Heart right ventricle (tissue), 16 donors: ENCODE results near the gene AKAP6. TPM values are rescaled to one million over a fixed set of nuclear protein-coding genes. Genes with fewer than 3 reads are reported as not detected.

Experiments
- ATAC-seq, 8 donors: fragments of 200-7000 bp; cut with Tn5 transposase; one replicate each; pipeline ENCODE4 v1.9.1; 2020; ENCODE audit warnings: mild to moderate bottlenecking in 8 of 8, moderate library complexity in 8 of 8, moderate number of reproducible peaks in 1 of 8
- DNase-seq, 2 donors: peaks; one replicate each; pipeline ENCODE4 v3.0.0-alpha.2; 2020
- H3K27ac ChIP-seq, 10 donors: fragments of 200-600 bp; sonication (generic) in 2 of 10; one replicate each; pipeline versions ENCODE4 v1.5.0 to v1.8.0; 2020 to 2022; ENCODE audit warnings: mild to moderate bottlenecking in 3 of 10
- H3K27me3 ChIP-seq, 7 donors: fragments of 200-600 bp; one replicate each; pipeline ENCODE4 v1.8.0; 2021 to 2022; ENCODE audit warnings: mild to moderate bottlenecking in 2 of 7
- H3K36me3 ChIP-seq, 9 donors: fragments of 200-600 bp; sonication (generic) in 1 of 9; one replicate each; pipeline versions ENCODE4 v1.5.0 to v1.8.0; 2020 to 2022; ENCODE audit warnings: mild to moderate bottlenecking in 2 of 9
- H3K4me1 ChIP-seq, 9 donors: fragments of 200-600 bp; sonication (generic) in 1 of 9; one replicate each; pipeline versions ENCODE4 v1.5.0 to v1.8.0; 2020 to 2022; ENCODE audit warnings: mild to moderate bottlenecking in 4 of 9
- H3K4me3 ChIP-seq, 10 donors: fragments of 200-600 bp; sonication (generic) in 2 of 10; one replicate each; pipeline versions ENCODE4 v1.5.0 to v1.8.0; 2020 to 2022; ENCODE audit warnings: mild to moderate bottlenecking in 7 of 10, moderate library complexity in 2 of 10
- H3K9me3 ChIP-seq, 11 donors: fragments of 200-600 bp in 10 of 11; sonication (generic) in 2 of 11; one replicate each; pipeline versions ENCODE4 v1.5.0 to v1.8.0; 2013 to 2022; ENCODE audit warnings: mild to moderate bottlenecking in 2 of 11, control low read depth in 1 of 11, moderate library complexity in 1 of 11
- CTCF ChIP-seq, 9 donors: fragments of 200-600 bp; sonication (generic) in 2 of 9; IDR thresholded peaks; one replicate each; pipeline versions ENCODE4 v1.5.0 to v1.8.0; 2021 to 2022; ENCODE audit warnings: antibody characterized with exemption in 9 of 9, mild to moderate bottlenecking in 5 of 9, moderate library complexity in 1 of 9
- WGBS, 2 donors: extraction: QIAGEN DNeasy Blood & Tissue Kit; methylation state at CpG; one replicate each; pipeline ENCODE4 v1.1.7; 2013; ENCODE audit warnings: inconsistent platforms in 1 of 2; 5-methylcytosine and 5-hydroxymethylcytosine counted together
- intact Hi-C, 10 donors: fragments of 100-400 bp; cut with DNase I; formaldehyde crosslinking; loops; one replicate each; pipeline versions ENCODE4 v1.11.1 to v1.14.2; 2022
- polyA plus RNA-seq, 2 donors: library from polyadenylated mRNA; stranded (reverse); fragments of 200-250 nt; gene quantifications; one replicate each; pipeline ENCODE4 v1.2.3, GENCODE V29; 2013
- total RNA-seq, 10 donors: library from RNA; stranded (reverse); fragmentation: NEBNext Ultra II Directional in 3 of 10; extraction: Animal tissue kit (Norgen Biotek cat#: 25700) in 3 of 10; gene quantifications; one replicate each; pipeline versions ENCODE4 v1.2.1 to v1.2.4, GENCODE V29; 2021 to 2023
- donor health status: Arrhythmogenic right ventricular cardiomyopathy.
- donor health status: ischemic (EF 13 %, LVEDD 7.1; RV severe dilation, severe dysfunction).
- donor health status: healthy with polysubstance abuse.
- donor health status: DM: no; HTN: yes; CAD: no.
- donor health status: DM: no; HTN: no; CAD: no.
- donor health status: ischemic (EF 25% LVEDD 6.9; RV normal size, moderate dysfunction).
- donor health status: ischemic (EF 25% LVEDD 5.7; RV mildly dilated, moderate dysfunction).
- donor health status: healthy.
- donor health status: DM: yes; HTN: yes; CAD: no.
- donor health status: Ischemic cardiomyopathy.
- donor health status: ischemic (EF 35%, LVEDD 5.7; RV mildly dilated, moderate dysfunction).
- donor health status: nonischemic (EF 11% LVEDD 7.7; RV severe dilation, severe dysfunction).
- donor health status: DM: yes; HTN: yes; CAD: no.
- donor health status: PGD.
- donor health status: ischemic (EF 29% LVEDD 5.4; RV normal size, mild dysfunction).
- donor health status: nonischemic (EF 23%, LVEDD 6.1; RV moderate dilation, normal function).

The AKAP6 gene
- total and polyA plus RNA-seq, 12 donors, result 13.5 to 332 (median 229) TPM

GRCh38 chr14:32447371-32447770 is 118.3 kb downstream of the AKAP6 start:
- intact Hi-C loops, result no loop called here
- H3K36me3 ChIP-seq, result no peaks in the 10 kb centered on the region
- H3K27me3 ChIP-seq, result no peaks in the 10 kb centered on the region
- no peaks in the 10 kb centered on the region for H3K9me3 ChIP-seq
- ATAC-seq (no peak), DNase-seq (no peak)
- no peak overlapping the region for H3K4me3 ChIP-seq
- H3K4me1 ChIP-seq, result peaks cover 0 to 48% (median 3%) of the 10 kb centered on the region in 9 donors
- H3K27ac ChIP-seq, result no peak overlapping the region
- 60 to 61% methylated on average over 3 of the region's 3 CpGs for WGBS, 2 donors
- no peak for TF ChIP-seq CTCF (IDR thresholded peaks at IDR 0.05)

GRCh38 chr14:32449648-32450047 is 120.5 kb downstream of the AKAP6 start:
- ATAC-seq, result peak in 1 of 8 donors; percentile 34
- no peak for TF ChIP-seq CTCF (IDR thresholded peaks at IDR 0.05)
- Histone ChIP-seq H3K36me3 (no peaks in the 10 kb centered on the region), H3K4me3 (no peak overlapping the region), H3K27ac (peak overlapping the region in 6 of 10 donors; percentile 0 to 61 (median 32)), H3K27me3 (no peaks in the 10 kb centered on the region), H3K4me1 (peaks cover 0 to 51% (median 0%) of the 10 kb centered on the region in 9 donors), H3K9me3 (no peaks in the 10 kb centered on the region)
- intact Hi-C loops, result loop anchor here in 1 of 10 donors (5.0 kb wide), 1 partner anchor 32 kb away; no protein-coding TSS in a partner anchor
- 27 to 40% methylated on average over 1 of the region's 1 CpG for WGBS, 2 donors
- no peak for DNase-seq

- ATAC-seq, result no peak
- DNase-seq, result no peak
- H3K36me3 ChIP-seq, result no peaks in the 10 kb centered on the region
- H3K4me1 ChIP-seq, result peaks cover 0 to 48% (median 0%) of the 10 kb centered on the region in 9 donors
- intact Hi-C loops, result loop anchor here in 1 of 10 donors (5.0 kb wide), 1 partner anchor 34 kb away; no protein-coding TSS in a partner anchor
- H3K4me3 ChIP-seq, result no peak overlapping the region
- WGBS, 2 donors, result 45 to 58% methylated on average over 2 of the region's 2 CpGs
- no peaks in the 10 kb centered on the region for H3K9me3 ChIP-seq
- no peak for TF ChIP-seq CTCF (IDR thresholded peaks at IDR 0.05)
- no peaks in the 10 kb centered on the region for H3K27me3 ChIP-seq
- peak overlapping the region in 1 of 10 donors; percentile 53 for H3K27ac ChIP-seq
Observed at GRCh38 chr14:32450919-32451675, 122.0 kb downstream of the AKAP6 start.

- peaks cover 0 to 51% (median 7%) of the 10 kb centered on the region in 9 donors for H3K4me1 ChIP-seq
- intact Hi-C loops, result loop anchor here in 1 of 10 donors (5.0 kb wide), 1 partner anchor 37 kb away; no protein-coding TSS in a partner anchor
- ATAC-seq, result peak in 4 of 8 donors; percentile 19 to 58 (median 42)
- 61 to 68% methylated on average over 9 of the region's 9 CpGs for WGBS, 2 donors
- no peak for TF ChIP-seq CTCF (IDR thresholded peaks at IDR 0.05)
- no peak overlapping the region for H3K4me3 ChIP-seq
- no peaks in the 10 kb centered on the region for H3K9me3 ChIP-seq
- H3K27ac ChIP-seq, result peak overlapping the region in 6 of 10 donors; percentile 46 to 73 (median 60)
- H3K27me3 ChIP-seq, result no peaks in the 10 kb centered on the region
- H3K36me3 ChIP-seq, result no peaks in the 10 kb centered on the region
- no peak for DNase-seq
Observed at GRCh38 chr14:32453857-32454810, 125.0 kb downstream of the AKAP6 start.
